Brain microvascular endothelial cell (primary cell): ENCODE measurements around the gene HBG1.

Source experiments
- DNase-seq: peaks from one replicate; pipeline ENCODE4 v3.0.0-alpha.2; 2020
- H3K27ac ChIP-seq: fragments of 250-450 bp; sonication (Bioruptor Pico); 2 replicates; pipeline ENCODE4 v1.5.1; 2020; ENCODE audit warnings: mild to moderate bottlenecking, moderate library complexity
- H3K27me3 ChIP-seq: fragments of 250-450 bp; sonication (Bioruptor Pico); replicated peaks from 2 replicates; pipeline ENCODE4 v1.5.1; 2020; ENCODE audit warnings: mild to moderate bottlenecking
- H3K36me3 ChIP-seq: fragments of 250-450 bp; sonication (Bioruptor Pico); replicated peaks from 2 replicates; pipeline ENCODE4 v1.5.1; 2020; ENCODE audit warnings: mild to moderate bottlenecking
- H3K4me3 ChIP-seq: 2 replicates; pipeline ENCODE4 v1.5.1; 2011; ENCODE audit warnings: low read depth, mild to moderate bottlenecking, control low read depth, low read length, moderate library complexity
- CTCF ChIP-seq: IDR thresholded peaks from 2 replicates; pipeline ENCODE4 v1.5.1; 2011; ENCODE audit warnings: low read depth, mild to moderate bottlenecking, moderate library complexity, low read length, control low read depth, inconsistent platforms; ENCODE audit errors: missing control alignments
- in situ Hi-C: cut with HindIII; loops from 2 replicates; pipeline ENCODE4 v1.10.0; 2017; ENCODE audit warnings: low sequenced_read_pairs, low pct_ligation_motif_present

Gene HBG1

GRCh38 chr11:5228124-5228523 is 21.5 kb downstream of the HBG1 start:
- in situ Hi-C loops: no loop called here
- Histone ChIP-seq H3K4me3 (no peak overlapping the region), H3K36me3 (no peaks in the 10 kb centered on the region), H3K27me3 (no peaks in the 10 kb centered on the region), H3K27ac (no peak overlapping the region)
- no peak for DNase-seq
- TF ChIP-seq CTCF: no peak

GRCh38 chr11:5227681-5228080 is 22.0 kb downstream of the HBG1 start:
- no peak for DNase-seq
- no peak overlapping the region for H3K4me3 ChIP-seq
- no peak for TF ChIP-seq CTCF
- H3K27ac ChIP-seq: no peak overlapping the region
- H3K36me3 ChIP-seq: no peaks in the 10 kb centered on the region
- in situ Hi-C loops: no loop called here
- H3K27me3 ChIP-seq: no peaks in the 10 kb centered on the region

- no peak for TF ChIP-seq CTCF
- Histone ChIP-seq H3K36me3 (no peaks in the 10 kb centered on the region), H3K4me3 (no peak within 1 kb of the TSS), H3K27ac (no peak within 1 kb of the TSS), H3K27me3 (no peaks in the 10 kb centered on the region)
- no peak for DNase-seq
- in situ Hi-C loops: no loop called here
Measured at GRCh38 chr11:5226732-5227310, 22.8 kb downstream of the HBG1 start, which contains the start of gene HBB. HBB (minus strand) TSS chr11:5227071; CDS start chr11:5227021, 50 bp downstream.

- in situ Hi-C loops: no loop called here
- TF ChIP-seq CTCF: no peak
- H3K36me3 ChIP-seq: no peaks in the 10 kb centered on the region
- H3K27ac ChIP-seq: no peak overlapping the region
- no peaks in the 10 kb centered on the region for H3K27me3 ChIP-seq
- no peak for DNase-seq
- no peak overlapping the region for H3K4me3 ChIP-seq
Measured at GRCh38 chr11:5225480-5225871, 24.2 kb downstream of the HBG1 start.

GRCh38 chr11:5224538-5225479 is 24.8 kb downstream of the HBG1 start:
- Histone ChIP-seq H3K36me3 (no peaks in the 10 kb centered on the region), H3K27me3 (no peaks in the 10 kb centered on the region), H3K4me3 (no peak overlapping the region), H3K27ac (no peak overlapping the region)
- in situ Hi-C loops: no loop called here
- no peak for TF ChIP-seq CTCF
- DNase-seq: no peak
